ENCODE results near the gene FKRP.
"Not testable (repeated sequence)": the region's sequence is repeated elsewhere in the genome, so short reads cannot be mapped to it uniquely, and the experiment has no call there.

DNA sequence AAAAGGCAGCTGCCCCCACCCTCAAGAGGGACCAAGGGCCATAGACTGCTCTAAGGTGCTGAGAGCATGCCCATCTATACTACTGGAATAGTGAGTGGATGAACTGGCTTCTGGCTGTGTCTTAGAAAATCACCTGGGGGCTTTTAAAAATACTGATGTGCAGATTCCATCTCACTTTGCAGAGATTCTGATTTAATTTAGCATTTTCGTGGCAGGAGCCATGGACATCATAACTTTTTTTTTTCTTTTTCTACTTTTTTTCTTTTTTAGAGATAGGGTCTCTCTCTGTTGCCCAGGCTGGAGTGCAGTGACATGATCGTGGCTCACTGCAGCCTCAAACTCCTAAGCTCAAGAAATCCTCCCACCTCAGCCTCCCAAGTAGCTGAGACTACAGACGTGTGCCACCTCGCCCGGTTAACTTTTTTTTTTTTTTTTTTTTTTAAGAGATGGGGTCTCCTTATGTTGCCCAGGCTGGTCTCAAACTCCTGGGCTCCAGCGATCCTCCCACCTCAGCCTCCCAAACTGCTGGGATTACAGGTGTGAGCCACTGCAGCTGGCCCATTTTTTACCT is 33.0 kb upstream of the FKRP start:
- not testable (repeated sequence) for TF ChIP-seq JAZF1 (CRISPR knock-in tag; IDR thresholded peaks at IDR 0.05); CTCF (IDR thresholded peaks at IDR 0.05); TP53 (CRISPR knock-in tag; IDR thresholded peaks at IDR 0.05)
